Skeletal muscle tissue (tissue), 4 donors: ENCODE measurements around the gene OR2H2. TPM values are rescaled to one million over a fixed set of nuclear protein-coding genes. Genes with fewer than 3 reads are reported as not detected.

Experiments
- H3K27ac ChIP-seq: one replicate; pipeline ENCODE4 v1.7.0; 2013; ENCODE audit warnings: mild to moderate bottlenecking, low read depth, low read length, inconsistent platforms
- H3K27me3 ChIP-seq, 3 donors: one replicate each; pipeline ENCODE4 v1.7.0; 2013; ENCODE audit warnings: low read length in 3 of 3; ENCODE audit not compliant: control insufficient read depth in 3 of 3, insufficient read depth in 3 of 3
- H3K36me3 ChIP-seq, 3 donors: one replicate each; pipeline ENCODE4 v1.7.0; 2013; ENCODE audit warnings: low read length in 3 of 3; ENCODE audit not compliant: control insufficient read depth in 3 of 3, insufficient read depth in 3 of 3
- H3K4me1 ChIP-seq, 3 donors: one replicate each; pipeline ENCODE4 v1.7.0; 2013; ENCODE audit warnings: low read length in 3 of 3, mild to moderate bottlenecking in 3 of 3; ENCODE audit not compliant: control insufficient read depth in 3 of 3, insufficient read depth in 3 of 3
- H3K4me3 ChIP-seq, 3 donors: one replicate each; pipeline ENCODE4 v1.7.0; 2013; ENCODE audit warnings: low read length in 3 of 3
- H3K9ac ChIP-seq, 3 donors: one replicate each; pipeline ENCODE4 v1.7.0; 2013; ENCODE audit warnings: low read length in 3 of 3, mild to moderate bottlenecking in 3 of 3, moderate library complexity in 2 of 3, low read depth in 1 of 3
- H3K9me3 ChIP-seq, 3 donors: one replicate each; pipeline ENCODE4 v1.7.0; 2013; ENCODE audit warnings: low read length in 3 of 3; ENCODE audit not compliant: control insufficient read depth in 3 of 3
- total RNA-seq: library from RNA; depleted of rRNA; stranded (reverse); fragments of >200 nt; gene quantifications from one replicate; pipeline ENCODE4 v1.2.3, GENCODE V29; 2014
- donor health status: Osteomylitis.

Gene OR2H2
- total RNA-seq, 1 donor from 2014 or later: not detected

DNA sequence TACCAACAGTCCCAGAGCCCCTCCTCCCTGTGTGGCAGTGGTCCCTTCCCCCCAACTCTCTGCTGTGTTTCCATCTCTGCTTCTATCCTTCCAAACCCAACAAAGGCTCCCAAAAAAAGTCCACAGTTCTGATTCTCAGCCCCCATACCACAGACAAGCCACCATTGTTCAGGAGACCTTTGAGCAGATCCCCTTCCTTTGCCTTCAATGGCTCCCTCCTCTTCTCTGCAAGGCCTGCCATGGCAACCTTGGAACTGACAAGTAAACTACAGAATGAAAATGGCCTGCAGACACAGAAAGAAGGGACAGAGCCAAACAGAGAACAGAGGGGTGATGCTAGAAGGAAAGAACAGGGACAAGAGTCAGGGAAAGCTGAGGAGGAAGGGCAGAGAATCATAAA, 23.2 kb downstream of the OR2H2 start:
- peaks cover 4 to 29% (median 9%) of the 10 kb centered on the region in 3 donors for H3K36me3 ChIP-seq
- no peaks in the 10 kb centered on the region for H3K4me1 ChIP-seq
- no peaks in the 10 kb centered on the region for H3K9me3 ChIP-seq
- no peak overlapping the region for H3K27ac ChIP-seq
- H3K9ac ChIP-seq: no peak overlapping the region
- no peak overlapping the region for H3K4me3 ChIP-seq
- H3K27me3 ChIP-seq: peaks cover 0 to 4% (median 0%) of the 10 kb centered on the region in 3 donors

DNA sequence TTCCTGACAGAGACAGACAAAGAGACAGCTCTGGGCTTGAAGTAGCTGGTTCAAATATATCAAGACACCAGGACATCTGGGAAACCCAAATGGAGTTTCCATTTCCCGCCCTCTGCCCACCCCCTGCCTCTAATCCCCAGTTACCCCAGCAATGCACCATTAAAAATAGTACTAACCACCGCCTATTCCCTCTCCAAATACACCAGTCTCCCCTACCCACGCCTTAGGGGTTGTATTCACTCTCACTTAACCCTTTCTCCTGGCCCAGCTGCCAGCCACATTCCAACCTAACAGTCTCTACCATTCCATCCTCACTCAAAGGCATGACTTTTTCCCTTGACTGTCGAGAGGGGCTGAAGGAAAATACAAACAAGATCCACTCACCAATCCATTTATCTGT, 25.6 kb downstream of the OR2H2 start:
- Histone ChIP-seq H3K4me1 (no peaks in the 10 kb centered on the region), H3K9ac (no peak overlapping the region), H3K9me3 (no peaks in the 10 kb centered on the region), H3K27me3 (no peaks in the 10 kb centered on the region), H3K4me3 (no peak overlapping the region), H3K36me3 (peaks cover 5 to 23% (median 6%) of the 10 kb centered on the region in 3 donors), H3K27ac (no peak overlapping the region)

DNA sequence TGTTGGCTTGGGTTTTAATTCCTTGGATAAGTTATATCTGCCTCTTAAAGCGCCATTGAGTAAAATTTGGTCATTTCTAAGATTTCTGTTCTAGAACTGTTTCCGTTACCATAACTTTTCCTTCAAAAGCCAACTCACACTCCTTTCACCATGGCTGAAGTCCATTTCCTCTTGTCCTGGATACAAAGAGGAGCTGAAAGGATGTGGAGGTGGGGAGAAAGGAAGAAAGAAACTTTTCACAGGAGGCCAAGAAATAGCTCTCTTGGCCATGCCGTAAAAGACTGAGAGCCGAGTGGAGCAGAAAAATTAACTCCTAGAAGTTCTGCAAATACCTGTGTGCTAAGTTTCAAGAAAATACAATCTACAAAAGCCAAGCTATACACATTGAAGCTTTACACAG, 26.5 kb downstream of the OR2H2 start:
- Histone ChIP-seq H3K27ac (no peak overlapping the region), H3K4me1 (no peaks in the 10 kb centered on the region), H3K4me3 (no peak overlapping the region), H3K36me3 (peaks cover 3 to 19% (median 6%) of the 10 kb centered on the region in 3 donors), H3K27me3 (no peaks in the 10 kb centered on the region), H3K9ac (no peak overlapping the region), H3K9me3 (no peaks in the 10 kb centered on the region)

DNA sequence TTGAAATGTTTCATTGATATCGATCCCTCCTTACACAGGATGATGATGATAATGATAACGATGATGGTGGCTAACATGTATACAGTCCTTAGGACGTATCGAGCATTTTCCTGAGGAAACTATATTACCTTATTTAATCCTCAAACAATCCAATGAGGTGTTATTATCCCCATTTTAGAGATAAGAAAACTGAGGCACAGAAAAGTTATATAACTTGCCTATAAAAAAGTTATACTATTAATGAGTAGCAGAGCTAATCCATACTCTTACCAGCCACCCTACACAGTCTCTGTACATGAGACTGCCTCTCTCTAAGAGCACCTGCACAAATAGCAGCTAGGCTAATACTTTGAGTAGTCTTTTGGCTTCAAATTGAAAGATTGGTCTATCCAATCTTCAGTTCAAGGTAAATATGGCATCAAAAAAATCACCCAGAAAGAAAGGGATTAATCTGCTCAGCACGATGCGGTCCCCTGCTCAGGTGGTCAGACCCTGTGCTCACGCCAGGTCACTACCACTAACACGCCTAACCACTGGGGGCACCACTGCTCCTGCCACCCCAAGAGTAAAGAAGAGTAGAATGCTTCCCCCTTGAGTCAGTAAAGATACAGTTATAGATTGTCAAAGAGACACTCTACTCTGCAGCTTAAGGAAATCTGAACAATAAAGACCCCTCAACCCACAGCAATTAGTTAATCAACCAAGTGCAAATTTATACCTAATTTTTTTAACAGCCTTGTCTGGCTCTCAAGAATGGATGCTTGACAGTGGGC, 33.0 kb downstream of the OR2H2 start:
- H3K9ac ChIP-seq: no peak overlapping the region
- H3K9me3 ChIP-seq: no peaks in the 10 kb centered on the region
- H3K4me1 ChIP-seq: no peaks in the 10 kb centered on the region
- H3K4me3 ChIP-seq: no peak overlapping the region
- no peak overlapping the region for H3K27ac ChIP-seq
- H3K36me3 ChIP-seq: peaks cover 0 to 12% (median 2%) of the 10 kb centered on the region in 3 donors
- H3K27me3 ChIP-seq: no peaks in the 10 kb centered on the region

DNA sequence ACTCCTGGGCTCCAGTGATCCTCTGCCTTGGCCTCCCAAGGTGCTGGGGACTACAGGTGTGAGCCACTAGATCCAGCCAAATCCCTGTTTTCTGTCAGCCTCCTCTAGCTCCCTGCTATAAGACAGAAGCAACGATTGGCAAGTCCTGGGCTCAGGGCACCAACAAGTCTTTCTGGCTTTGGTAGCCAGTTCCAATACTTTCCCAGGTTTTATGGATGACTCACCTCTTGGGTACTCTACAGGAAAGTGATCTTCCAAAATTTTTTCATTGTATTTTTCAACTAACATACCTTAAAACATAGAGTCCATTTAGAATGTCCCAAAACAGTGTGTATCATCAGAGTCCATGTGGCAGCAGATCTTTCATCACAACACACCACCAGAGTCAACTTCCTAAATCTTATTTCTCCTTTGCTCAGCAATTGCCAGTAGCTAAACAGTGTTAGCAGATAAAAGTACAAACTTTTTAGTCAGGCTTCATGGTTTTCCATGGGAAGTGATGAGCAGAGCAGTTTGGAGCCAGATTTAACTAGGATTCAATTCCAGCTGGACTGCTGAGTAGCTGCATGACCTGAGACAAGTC, 34.7 kb downstream of the OR2H2 start:
- no peak overlapping the region for H3K9ac ChIP-seq
- H3K4me3 ChIP-seq: no peak overlapping the region
- H3K36me3 ChIP-seq: peaks cover 0 to 8% (median 2%) of the 10 kb centered on the region in 3 donors
- H3K9me3 ChIP-seq: no peaks in the 10 kb centered on the region
- no peak overlapping the region for H3K27ac ChIP-seq
- no peaks in the 10 kb centered on the region for H3K4me1 ChIP-seq
- H3K27me3 ChIP-seq: peaks cover 0 to 8% (median 7%) of the 10 kb centered on the region in 3 donors

DNA sequence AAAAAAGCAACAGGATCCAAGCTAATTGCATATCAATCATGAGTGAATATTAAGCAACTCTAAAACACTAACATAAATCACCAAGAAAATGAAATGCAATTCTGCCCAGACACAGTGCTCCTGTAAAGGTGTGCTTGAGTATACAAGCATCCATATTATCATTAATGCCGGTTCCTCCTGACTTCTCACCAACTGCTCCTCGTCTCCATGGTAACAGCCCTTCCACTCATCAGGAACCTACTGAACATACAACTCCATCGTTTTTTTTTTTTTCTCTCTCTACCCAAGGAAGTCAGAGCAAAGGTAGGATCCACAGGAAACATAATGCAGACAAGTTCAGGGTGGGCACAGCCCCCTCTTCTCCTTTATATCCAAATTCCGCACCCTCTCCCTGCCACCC, 35.7 kb downstream of the OR2H2 start:
- H3K36me3 ChIP-seq: peaks cover 0 to 8% (median 2%) of the 10 kb centered on the region in 3 donors
- H3K4me3 ChIP-seq: no peak overlapping the region
- no peak overlapping the region for H3K27ac ChIP-seq
- H3K27me3 ChIP-seq: peaks cover 3 to 16% (median 9%) of the 10 kb centered on the region in 3 donors
- no peaks in the 10 kb centered on the region for H3K4me1 ChIP-seq
- no peaks in the 10 kb centered on the region for H3K9me3 ChIP-seq
- no peak overlapping the region for H3K9ac ChIP-seq

DNA sequence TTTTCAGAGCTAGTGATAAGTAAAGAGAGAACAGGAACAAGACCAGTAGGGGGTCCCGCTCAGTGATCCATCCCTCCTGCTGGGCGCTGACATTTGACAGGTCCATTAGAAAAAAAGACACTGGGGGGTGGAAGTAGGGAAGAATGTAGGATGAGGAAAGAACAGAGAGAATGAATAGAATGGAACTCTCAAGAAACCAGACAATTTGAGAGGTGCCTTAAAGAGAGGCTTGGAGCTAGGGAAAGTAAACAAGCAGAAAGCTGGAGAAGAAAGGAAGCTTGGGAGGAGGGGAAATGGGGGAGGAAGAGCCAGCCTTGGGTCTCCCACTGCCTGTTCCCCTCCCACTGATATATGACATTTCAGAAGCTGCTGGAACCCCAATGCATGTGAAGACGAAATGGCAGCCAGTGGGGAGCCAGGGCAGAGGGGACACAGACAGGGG, 39.6 kb downstream of the OR2H2 start:
- no peak overlapping the region for H3K27ac ChIP-seq
- H3K9ac ChIP-seq: no peak overlapping the region

DNA sequence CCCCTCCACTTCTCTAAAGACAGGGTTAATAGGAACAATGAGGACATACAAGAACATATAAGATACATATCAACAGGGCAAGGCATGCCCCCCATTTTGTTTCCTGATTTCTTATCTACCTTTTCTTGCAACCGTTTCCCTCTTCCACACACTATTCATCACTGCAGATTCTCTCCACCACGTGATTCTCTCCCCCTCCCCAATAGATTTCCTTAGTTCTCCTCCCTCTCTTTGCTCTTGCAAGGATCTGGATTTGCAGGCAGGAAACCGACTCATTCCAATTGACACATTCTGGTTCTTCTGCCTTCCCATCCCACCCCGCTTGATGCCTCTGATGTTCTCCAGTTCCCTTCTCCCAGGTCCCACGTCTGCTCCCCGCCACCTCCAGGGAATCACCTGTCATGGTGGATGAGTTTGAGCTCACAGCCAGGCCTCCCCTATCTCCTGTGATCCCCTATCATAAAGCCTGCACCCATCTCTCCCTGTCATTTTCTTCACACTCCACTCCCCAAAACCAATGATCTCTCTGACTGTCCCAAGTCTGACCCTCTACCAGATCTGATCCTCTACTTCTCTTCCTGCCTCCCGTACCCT, 40.5 kb downstream of the OR2H2 start:
- no peak overlapping the region for H3K27ac ChIP-seq
- H3K4me3 ChIP-seq: no peak overlapping the region
- H3K9ac ChIP-seq: no peak overlapping the region
- peaks cover 21 to 39% (median 28%) of the 10 kb centered on the region in 3 donors for H3K27me3 ChIP-seq
- H3K36me3 ChIP-seq: peaks cover 0 to 2% (median 2%) of the 10 kb centered on the region in 3 donors
- H3K4me1 ChIP-seq: peaks cover 8 to 10% (median 10%) of the 10 kb centered on the region in 3 donors
- H3K9me3 ChIP-seq: no peaks in the 10 kb centered on the region

More for the DNA sequence above, 39.6 kb downstream of the OR2H2 start:
- no peaks in the 10 kb centered on the region for H3K9me3 ChIP-seq
- peaks cover 8 to 10% (median 10%) of the 10 kb centered on the region in 3 donors for H3K4me1 ChIP-seq
- peaks cover 16 to 34% (median 26%) of the 10 kb centered on the region in 3 donors for H3K27me3 ChIP-seq
- peaks cover 0 to 2% (median 2%) of the 10 kb centered on the region in 3 donors for H3K36me3 ChIP-seq
- H3K4me3 ChIP-seq: no peak overlapping the region

DNA sequence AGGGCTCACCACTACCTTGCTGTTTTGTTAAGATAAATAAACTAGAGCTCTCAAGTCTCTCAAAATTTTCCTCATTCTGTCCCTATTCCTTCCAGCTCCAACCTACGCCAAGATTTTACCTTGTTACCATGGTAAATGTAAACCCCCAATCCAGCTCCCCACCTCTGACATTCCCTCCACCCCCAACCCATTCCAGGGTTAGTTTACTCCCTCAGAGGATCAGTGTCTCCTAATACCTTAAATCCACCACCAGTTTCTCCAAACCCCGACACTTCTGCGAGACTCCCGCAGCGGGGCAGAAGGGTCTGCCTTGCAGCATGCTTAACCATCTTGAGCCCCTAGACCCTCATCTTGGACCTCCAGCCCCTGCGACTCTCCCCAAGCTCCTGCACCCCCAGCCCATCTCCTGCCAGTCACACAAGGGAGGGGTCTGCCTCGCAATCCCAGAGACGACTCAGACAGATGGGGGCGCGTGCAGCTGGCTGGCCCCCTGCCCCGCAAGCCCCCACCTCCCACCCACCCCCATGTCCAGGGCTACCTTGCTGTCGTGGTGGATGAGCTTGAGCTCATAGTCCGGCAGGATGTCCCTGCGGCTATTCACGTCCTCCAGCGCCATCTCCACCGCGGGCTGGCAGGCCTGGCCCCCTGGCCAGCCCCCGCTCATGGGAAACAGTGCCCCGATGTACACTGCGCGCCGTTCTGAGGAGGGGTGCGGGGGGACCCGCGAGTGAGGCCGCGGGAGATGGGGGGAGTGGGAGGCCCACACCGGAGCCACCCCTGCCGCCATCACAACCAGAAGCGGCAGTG, 42.2 kb downstream of the OR2H2 start:
- peaks cover 14 to 20% (median 14%) of the 10 kb centered on the region in 3 donors for H3K4me1 ChIP-seq
- no peak overlapping the region for H3K27ac ChIP-seq
- H3K27me3 ChIP-seq: peaks cover 31 to 55% (median 43%) of the 10 kb centered on the region in 3 donors
- no peaks in the 10 kb centered on the region for H3K9me3 ChIP-seq
- no peak overlapping the region for H3K4me3 ChIP-seq
- no peak overlapping the region for H3K9ac ChIP-seq
- peaks cover 0 to 2% (median 1%) of the 10 kb centered on the region in 3 donors for H3K36me3 ChIP-seq
